Ramos (cell line): ENCODE results near the gene JARID2.

Experiments used
- in situ Hi-C: fragments of 300-500 bp; cut with MboI; formaldehyde crosslinking; loops from one replicate; pipeline ENCODE4 v1.14.3; 2022; ENCODE audit warnings: low sequenced_read_pairs; ENCODE audit not compliant: unreplicated experiment

JARID2 gene

DNA sequence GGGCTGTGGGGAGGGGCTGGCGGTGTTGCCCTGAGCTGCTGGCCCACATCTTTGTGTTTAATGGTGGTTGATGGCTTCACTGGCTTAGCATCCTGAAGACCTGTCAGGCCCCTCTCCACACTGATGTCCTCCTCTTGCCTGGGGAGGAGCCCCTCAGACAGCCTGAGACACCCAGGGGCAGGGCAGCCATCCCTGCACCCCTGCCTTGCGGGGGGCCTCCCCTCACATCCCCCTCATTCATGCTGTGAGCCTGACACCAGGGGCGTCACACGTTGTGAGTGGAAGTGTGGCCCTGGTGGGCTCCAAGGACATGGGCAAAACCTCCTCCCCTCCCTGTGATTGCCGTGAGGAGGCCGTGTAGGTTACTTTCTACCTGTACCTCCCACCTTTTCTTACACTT, 264.3 kb downstream of the JARID2 start:
- in situ Hi-C loops, result no loop called here

- in situ Hi-C loops, result no loop called here
Measured at GRCh38 chr6:15510536-15511247, 264.8 kb downstream of the JARID2 start.

DNA sequence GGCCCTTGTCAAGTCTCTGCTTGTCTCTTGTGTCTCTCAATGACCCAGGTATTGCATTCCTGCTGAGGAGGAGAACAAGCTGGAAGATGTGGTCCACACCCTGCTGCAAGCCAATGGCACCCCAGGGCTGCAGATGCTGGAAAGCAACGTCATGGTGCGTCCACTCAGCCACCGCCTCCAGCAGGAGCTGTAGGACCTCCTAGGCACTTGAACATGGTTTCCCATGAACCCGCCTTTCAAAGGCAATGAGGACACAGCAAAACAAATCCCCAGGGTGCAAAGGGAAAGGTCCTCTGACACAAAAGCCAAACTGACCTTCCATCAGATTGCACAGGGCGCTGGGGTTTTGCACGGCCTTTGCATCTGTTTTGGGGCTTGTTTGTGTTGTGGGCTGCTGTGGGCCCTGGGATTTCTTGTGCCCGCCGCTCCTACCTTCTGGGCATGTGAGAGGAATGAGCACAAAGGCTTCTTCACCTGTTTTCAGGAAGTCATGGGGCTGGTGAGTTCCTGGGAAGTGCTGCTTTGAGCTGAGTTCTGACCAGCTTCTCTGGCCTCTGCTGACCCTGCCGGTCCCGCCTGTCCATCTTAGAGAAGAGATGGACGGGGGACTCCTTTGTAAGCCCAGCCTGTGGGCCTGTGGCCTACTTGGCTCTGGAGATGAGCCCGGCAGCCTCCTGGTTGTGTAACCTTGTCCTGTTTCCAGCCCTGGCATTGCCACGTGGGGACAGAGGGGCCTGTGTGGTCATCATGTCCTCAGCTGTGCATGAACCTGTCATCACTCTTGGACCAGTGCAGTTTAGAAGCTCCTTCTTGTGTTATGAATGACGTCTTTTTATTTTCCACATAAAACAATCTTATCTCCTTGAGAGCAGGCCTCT, 265.6 kb downstream of the JARID2 start:
- in situ Hi-C loops, result no loop called here

DNA sequence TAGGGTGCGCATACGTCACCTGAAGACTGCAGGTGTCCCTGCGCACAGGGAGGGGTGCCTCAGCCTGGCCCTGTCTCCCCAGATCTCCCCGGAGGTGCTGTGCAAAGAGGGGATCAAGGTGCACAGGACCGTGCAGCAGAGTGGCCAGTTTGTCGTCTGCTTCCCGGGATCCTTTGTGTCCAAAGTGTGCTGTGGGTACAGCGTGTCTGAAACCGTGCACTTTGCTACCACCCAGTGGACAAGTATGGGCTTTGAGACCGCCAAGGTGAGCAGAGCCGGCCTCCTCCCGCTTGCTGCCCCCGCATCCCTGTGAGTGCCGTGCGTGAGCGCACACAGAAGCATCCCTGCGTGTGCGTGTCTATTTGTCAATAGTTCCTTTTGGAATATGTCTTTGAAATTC, 266.3 kb downstream of the JARID2 start:
- in situ Hi-C loops, result no loop called here

DNA sequence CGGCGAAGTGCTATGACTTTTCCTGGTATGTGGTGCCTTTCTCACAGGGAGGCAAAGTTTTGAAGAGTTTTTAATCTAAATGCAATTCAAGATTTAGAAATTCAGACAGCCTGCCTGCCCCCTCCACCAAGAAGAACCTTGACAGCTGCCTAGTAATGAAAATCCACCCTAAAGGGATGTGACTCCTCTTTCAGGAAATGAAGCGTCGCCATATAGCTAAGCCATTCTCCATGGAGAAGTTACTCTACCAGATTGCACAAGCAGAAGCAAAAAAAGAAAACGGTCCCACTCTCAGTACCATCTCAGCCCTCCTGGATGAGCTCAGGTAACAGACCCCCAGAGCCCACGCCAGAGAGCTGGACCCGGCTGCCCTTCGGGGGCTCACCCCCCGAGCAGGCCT, 266.9 kb downstream of the JARID2 start:
- in situ Hi-C loops, result no loop called here

GRCh38 chr6:15513131-15513771, 267.4 kb downstream of the JARID2 start:
- in situ Hi-C loops, result no loop called here

DNA sequence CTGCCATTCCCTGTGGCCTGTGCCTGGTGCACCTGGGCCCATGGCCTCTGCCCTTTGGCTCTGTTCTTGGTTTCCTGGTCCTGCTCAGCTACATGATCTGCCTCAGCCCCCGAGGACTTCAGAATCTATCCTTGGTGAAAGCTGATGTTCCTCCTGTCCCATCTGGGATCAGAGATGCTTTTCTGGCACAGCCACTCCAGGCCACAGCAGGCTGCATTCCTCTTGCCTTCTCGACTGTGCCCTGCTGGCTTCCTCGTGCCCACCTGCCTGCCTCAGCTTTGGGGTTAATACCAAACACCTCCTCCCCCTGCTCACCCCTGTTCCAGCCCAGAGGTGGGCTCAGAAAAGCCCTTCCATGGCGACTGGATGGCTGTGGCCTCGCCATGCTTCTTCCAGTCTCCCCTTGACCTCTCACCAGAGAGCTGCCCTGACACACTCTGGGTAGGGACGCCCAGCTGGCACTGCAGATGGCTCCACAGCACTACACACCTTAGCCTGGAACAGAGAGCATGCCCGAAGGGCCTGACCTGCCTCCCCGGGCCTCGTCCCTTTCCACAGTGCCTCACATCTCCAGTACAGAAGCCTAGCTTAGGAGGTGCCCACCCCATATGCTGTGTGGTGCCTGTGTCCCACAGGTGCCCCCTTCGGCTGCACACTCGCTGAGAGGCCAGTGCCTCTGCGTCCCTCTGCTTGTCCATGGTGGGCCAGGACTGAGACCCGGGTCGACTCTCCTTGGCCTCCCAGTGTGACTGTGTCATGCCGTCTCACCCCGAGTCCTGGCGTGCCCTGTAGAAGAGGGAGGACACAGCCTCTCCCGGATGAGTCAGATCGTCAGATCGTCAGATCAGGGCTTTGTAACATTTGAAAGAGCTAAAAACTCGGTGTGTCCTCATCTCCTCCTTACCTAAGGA, 268.2 kb downstream of the JARID2 start:
- in situ Hi-C loops, result no loop called here

DNA sequence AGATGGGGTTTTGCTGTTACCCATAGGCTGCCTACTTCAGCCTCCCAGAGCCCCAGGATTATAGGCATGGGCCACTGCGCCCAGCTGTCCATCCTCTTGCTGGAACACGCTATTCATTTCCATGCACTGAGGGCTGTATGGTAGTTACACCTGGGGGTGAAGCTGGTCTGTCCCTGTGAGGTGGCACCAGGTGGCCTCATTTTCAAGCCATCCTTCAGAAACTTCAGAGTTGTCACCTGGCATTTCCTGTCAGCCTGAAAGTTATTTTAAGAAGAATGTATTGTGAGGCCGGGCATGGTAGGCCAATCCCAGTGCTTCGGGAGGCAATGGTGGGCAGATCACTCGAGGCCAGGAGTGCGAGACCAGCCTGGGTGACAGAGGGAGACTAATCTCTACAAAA, 269.4 kb downstream of the JARID2 start:
- in situ Hi-C loops, result no loop called here

DNA sequence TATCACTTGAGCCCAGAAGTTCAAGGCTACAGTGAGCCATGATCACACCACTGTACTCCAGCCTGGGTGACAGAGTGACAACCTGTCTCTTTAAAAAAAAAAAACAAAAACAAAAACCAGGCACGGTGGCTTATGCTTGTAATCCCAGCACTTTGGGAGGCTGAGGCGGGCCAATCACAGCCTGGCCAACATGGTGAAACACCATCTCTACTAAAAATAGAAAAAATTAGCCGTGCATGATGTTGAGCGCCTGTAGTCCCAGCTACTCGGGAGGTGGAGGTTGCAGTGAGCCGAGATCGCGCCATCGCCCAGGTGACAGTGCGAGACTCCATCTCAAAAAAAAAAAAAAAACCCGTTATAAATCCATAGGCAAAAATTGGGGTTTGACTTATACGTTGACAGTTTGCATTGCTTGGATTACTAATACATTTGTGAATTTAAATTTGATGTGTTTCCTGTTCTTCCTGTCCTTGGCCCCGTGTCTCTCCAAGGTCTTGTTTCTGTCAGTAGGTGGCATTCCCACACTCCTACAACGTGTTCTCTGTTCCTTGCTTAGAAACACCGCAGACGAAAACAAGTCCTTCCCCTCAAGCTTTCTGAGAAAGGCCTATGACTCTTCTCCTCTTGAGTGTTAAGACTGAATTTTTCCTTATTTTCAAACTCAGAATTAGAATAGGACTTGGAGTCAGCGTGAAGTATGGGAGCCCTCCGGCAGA, 269.9 kb downstream of the JARID2 start:
- in situ Hi-C loops, result no loop called here

DNA sequence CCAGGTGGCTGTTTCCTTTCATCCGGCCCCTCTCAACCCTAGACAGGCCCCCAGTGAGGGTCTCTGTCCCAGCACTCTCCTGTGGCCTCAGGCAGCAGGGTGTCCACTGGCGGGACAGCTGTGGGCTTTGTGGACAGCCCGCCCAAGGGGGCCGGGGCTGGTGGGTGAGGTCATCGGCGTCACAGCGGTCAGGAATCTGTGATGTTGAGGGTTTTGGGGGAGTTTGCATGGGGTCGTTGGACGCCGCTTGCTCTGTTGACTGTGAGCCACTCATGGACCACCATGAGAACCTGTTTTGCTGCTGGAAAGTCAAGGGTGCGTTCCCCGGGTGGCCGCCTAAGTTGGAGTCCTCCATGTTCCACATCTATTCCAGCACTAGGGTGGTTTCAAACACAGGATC, 270.5 kb downstream of the JARID2 start:
- in situ Hi-C loops, result no loop called here

DNA sequence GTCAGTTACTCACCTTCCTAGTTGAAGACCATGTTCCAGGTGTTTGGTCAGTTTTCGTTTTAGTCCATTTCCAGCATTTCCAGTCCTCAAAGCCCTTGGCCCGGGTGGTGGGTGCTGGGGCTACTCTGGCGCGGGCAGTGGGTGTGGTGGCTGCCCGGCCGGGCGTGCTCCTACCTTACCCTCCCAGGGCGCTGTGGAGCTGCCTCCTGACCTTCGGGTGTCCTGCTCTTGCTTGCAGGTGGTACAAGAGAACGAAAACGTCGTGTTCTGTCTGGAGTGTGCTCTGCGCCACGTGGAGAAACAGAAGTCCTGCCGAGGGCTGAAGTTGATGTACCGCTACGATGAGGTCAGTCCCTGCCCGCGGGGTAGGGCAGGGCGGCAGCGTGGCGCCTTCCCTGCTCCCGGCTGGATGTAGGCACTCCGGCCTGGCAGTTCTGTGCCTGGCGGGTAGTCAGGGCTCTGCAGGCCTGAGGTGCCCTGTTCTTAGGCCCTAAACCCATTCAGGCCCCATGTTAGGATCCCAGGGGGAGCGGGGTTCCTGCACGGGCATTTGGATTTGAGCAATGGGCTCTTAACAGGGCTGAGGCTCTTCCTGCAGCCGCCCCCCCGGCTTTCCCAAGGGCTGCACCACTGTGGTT, 271.2 kb downstream of the JARID2 start:
- in situ Hi-C loops, result no loop called here

DNA sequence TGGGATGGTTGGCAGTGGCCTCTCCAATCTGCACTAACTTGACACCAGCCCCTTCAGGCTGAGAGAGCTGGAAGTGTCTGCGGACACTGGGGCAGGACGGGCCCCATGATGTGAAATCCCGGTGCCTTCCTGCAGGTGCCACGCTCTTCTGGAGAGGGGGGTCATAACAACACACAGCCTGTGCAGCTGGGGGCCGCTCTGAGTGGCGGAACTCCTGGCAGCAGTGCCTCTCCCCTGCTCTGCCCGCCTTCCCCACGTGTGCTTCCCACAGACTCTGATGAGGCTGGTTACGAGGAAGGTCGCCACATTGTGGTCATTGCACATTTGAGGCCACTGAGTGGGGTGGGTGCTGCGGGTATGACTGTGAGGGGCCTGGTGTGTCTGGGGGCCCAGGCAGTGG, 271.7 kb downstream of the JARID2 start:
- in situ Hi-C loops, result no loop called here

DNA sequence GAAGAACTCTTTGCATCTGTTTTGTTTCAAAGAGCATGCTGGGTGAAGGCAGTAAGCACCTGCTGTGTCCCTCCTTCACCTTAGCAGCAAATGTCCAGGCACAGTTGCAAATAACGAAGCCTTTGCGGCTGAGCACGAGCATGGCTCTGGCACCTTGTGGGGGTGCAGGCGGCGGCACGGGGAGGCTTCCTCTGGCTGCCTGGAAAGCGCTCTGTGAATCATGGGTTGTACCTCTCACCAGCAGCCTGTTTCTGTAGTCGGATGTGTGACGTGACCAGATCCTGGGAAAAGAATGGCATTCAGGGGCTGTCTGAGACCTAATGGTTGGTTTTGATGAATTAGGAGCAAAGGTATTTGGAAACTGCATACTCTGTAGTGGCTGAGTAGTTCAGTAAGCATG, 272.2 kb downstream of the JARID2 start:
- in situ Hi-C loops, result no loop called here

DNA sequence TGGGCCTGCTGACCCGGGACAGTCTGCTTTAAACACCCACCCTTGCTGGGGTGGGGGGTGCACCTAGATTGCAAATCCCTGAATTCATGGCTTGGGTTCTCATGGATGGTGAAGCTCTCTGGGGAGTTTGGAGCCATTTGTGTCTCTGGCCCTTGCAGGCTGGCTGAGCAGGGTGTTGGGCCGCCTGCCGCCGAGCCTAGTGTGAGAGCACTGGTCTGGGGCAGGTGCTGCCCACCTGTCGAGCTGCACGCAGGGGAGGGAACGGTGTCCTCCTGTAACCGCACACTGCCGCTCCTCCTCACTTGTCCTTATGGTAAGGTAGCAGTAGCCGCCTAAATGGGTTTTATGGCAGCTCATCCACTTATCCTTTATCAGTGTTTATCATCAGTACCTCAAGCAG, 273.0 kb downstream of the JARID2 start:
- in situ Hi-C loops, result no loop called here

- in situ Hi-C loops, result no loop called here
Measured at GRCh38 chr6:15519681-15520080, 273.8 kb downstream of the JARID2 start.

GRCh38 chr6:15520626-15521203, 274.8 kb downstream of the JARID2 start:
- in situ Hi-C loops, result no loop called here

DNA sequence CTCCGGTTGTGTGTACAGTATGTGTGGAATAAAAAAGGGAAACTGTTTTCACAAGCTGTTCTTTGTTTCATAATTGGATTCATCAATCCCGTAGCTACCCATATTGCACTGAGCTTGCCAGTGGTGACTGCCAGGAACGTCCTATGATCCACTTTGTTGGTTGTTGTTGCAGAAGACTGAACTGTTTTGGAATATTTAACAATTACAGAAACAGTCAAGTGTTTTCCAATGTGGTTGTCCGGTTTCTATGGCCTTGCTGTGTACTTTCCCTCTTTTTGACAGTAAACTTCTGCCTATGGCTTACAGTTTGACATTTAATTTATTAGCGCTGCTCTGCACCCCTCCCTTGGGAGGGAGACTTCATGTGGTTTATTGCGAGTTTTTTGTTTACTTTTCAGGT, 275.7 kb downstream of the JARID2 start:
- in situ Hi-C loops, result no loop called here

GRCh38 chr6:15522026-15522425, 276.2 kb downstream of the JARID2 start:
- in situ Hi-C loops, result no loop called here

GRCh38 chr6:15522427-15522826, 276.6 kb downstream of the JARID2 start:
- in situ Hi-C loops, result no loop called here
